Naive B cell (primary cell): Measurements from ENCODE around the gene HMGN1. TPM values are rescaled to one million over a fixed set of nuclear protein-coding genes. Genes with fewer than 3 reads are reported as not detected.

Source experiments
- ATAC-seq, 2 donors: fragments of 150-1000 bp; cut with Tn5 transposase; 2 replicates each; pipeline ENCODE4 v1.10.0; 2021; ENCODE audit warnings: low read depth in 2 of 2, mild to moderate bottlenecking in 2 of 2, moderate library complexity in 2 of 2
- DNase-seq: peaks from one replicate; pipeline ENCODE4 v3.0.0; 2022
- H3K27ac Mint-ChIP-seq, 6 donors: one replicate each; pipeline ENCODE4 v1.8.0; 2020 to 2022; ENCODE audit warnings: mild to moderate bottlenecking in 6 of 6, mixed read lengths in 6 of 6, moderate library complexity in 5 of 6, inconsistent platforms in 2 of 6
- H3K27me3 Mint-ChIP-seq, 3 donors: one replicate each; pipeline ENCODE4 v1.8.0; 2021 to 2022; ENCODE audit warnings: mixed read lengths in 3 of 3, mild to moderate bottlenecking in 1 of 3
- H3K36me3 Mint-ChIP-seq, 2 donors: one replicate each; pipeline ENCODE4 v1.8.0; 2020 to 2022; ENCODE audit warnings: mixed read lengths in 2 of 2, inconsistent platforms in 1 of 2, mild to moderate bottlenecking in 1 of 2
- H3K4me1 Mint-ChIP-seq, 3 donors: one replicate each; pipeline ENCODE4 v1.8.0; 2020 to 2022; ENCODE audit warnings: mixed read lengths in 3 of 3, inconsistent platforms in 1 of 3, mild to moderate bottlenecking in 1 of 3, moderate library complexity in 1 of 3
- H3K4me3 Mint-ChIP-seq, 8 donors: one replicate each; pipeline ENCODE4 v1.8.0; 2020 to 2022; ENCODE audit warnings: mild to moderate bottlenecking in 8 of 8, mixed read lengths in 8 of 8, moderate library complexity in 8 of 8, inconsistent platforms in 2 of 8
- H3K9me3 Mint-ChIP-seq, 7 donors: one replicate each; pipeline ENCODE4 v1.8.0; 2020 to 2022; ENCODE audit warnings: mixed read lengths in 7 of 7, mild to moderate bottlenecking in 5 of 7, inconsistent platforms in 2 of 7, moderate library complexity in 1 of 7
- polyA plus RNA-seq, 6 donors: library from polyadenylated mRNA; unstranded; fragments of 300-500 nt; fragmentation: Illumina TruSeq; gene quantifications; one replicate each; pipeline ENCODE4 v1.2.3, GENCODE V29; 2021; ENCODE audit warnings: low read depth in 6 of 6

Gene HMGN1
- polyA plus RNA-seq, 6 donors from 2014 or later, result 259 to 458 (median 306) TPM

GRCh38 chr21:39362733-39363132 lies 13.8 kb upstream of the HMGN1 start:
- Mint-ChIP-seq H3K4me1 (peaks cover 0 to 3% (median 0%) of the 10 kb centered on the region in 3 donors), H3K27ac (no peak overlapping the region), H3K27me3 (peaks cover 22 to 36% (median 30%) of the 10 kb centered on the region in 3 donors), H3K4me3 (no peak overlapping the region), H3K9me3 (peaks cover 0 to 7% (median 0%) of the 10 kb centered on the region in 7 donors), H3K36me3 (peaks cover 0 to 9% of the 10 kb centered on the region in 2 donors)
- DNase-seq, result no peak
- no peak for ATAC-seq

GRCh38 chr21:39359382-39359781 lies 10.5 kb upstream of the HMGN1 start:
- Mint-ChIP-seq H3K4me3 (no peak overlapping the region), H3K4me1 (peaks cover 0 to 3% (median 0%) of the 10 kb centered on the region in 3 donors), H3K27ac (no peak overlapping the region), H3K36me3 (peaks cover 0 to 9% of the 10 kb centered on the region in 2 donors), H3K27me3 (peaks cover 32 to 49% (median 38%) of the 10 kb centered on the region in 3 donors), H3K9me3 (peaks cover 0 to 2% (median 0%) of the 10 kb centered on the region in 7 donors)
- no peak for ATAC-seq
- DNase-seq, result no peak

- no peak for ATAC-seq
- H3K9me3 Mint-ChIP-seq, result peaks cover 0 to 2% (median 0%) of the 10 kb centered on the region in 7 donors
- no peak overlapping the region for H3K27ac Mint-ChIP-seq
- no peak for DNase-seq
- peaks cover 3 to 12% (median 10%) of the 10 kb centered on the region in 3 donors for H3K4me1 Mint-ChIP-seq
- H3K36me3 Mint-ChIP-seq, result no peaks in the 10 kb centered on the region
- peaks cover 12 to 30% (median 24%) of the 10 kb centered on the region in 3 donors for H3K27me3 Mint-ChIP-seq
- H3K4me3 Mint-ChIP-seq, result peak overlapping the region in 1 of 8 donors; percentile 14
Observed at GRCh38 chr21:39353295-39353694, 4.4 kb upstream of the HMGN1 start.

- H3K4me1 Mint-ChIP-seq, result peaks cover 21 to 36% (median 34%) of the 10 kb centered on the region in 3 donors
- H3K27me3 Mint-ChIP-seq, result peaks cover 11 to 19% (median 16%) of the 10 kb centered on the region in 3 donors
- peak overlapping the region in 4 of 6 donors; percentile 93 to 99 (median 99) for H3K27ac Mint-ChIP-seq
- peaks cover 0 to 2% (median 0%) of the 10 kb centered on the region in 7 donors for H3K9me3 Mint-ChIP-seq
- ATAC-seq (no peak), DNase-seq (no peak)
- peaks cover 5 to 10% of the 10 kb centered on the region in 2 donors for H3K36me3 Mint-ChIP-seq
- peak overlapping the region; percentile 87 to 99 (median 96) for H3K4me3 Mint-ChIP-seq
Observed at GRCh38 chr21:39350094-39351005, 1.5 kb upstream of the HMGN1 start.

GRCh38 chr21:39349211-39350093 lies 564 bp upstream of the HMGN1 start:
- ATAC-seq, result peak; percentile 82 to 83
- Mint-ChIP-seq H3K4me1 (peaks cover 26 to 41% (median 41%) of the 10 kb centered on the region in 3 donors), H3K27me3 (peaks cover 4 to 11% (median 7%) of the 10 kb centered on the region in 3 donors), H3K27ac (peak overlapping the region; percentile 93 to 99 (median 98)), H3K36me3 (peaks cover 12% of the 10 kb centered on the region in 2 donors), H3K4me3 (peak overlapping the region; percentile 87 to 99 (median 96)), H3K9me3 (peaks cover 0 to 2% (median 0%) of the 10 kb centered on the region in 7 donors)
- DNase-seq, result peak; percentile 97

GRCh38 chr21:39348040-39348354 lies 891 bp downstream of the HMGN1 start:
- ATAC-seq, result peak; percentile 0 to 2
- Mint-ChIP-seq H3K4me3 (peak overlapping the region; percentile 87 to 96 (median 94)), H3K27ac (peak overlapping the region; percentile 71 to 97 (median 94)), H3K27me3 (peaks cover 0 to 5% (median 4%) of the 10 kb centered on the region in 3 donors), H3K36me3 (peaks cover 12 to 19% of the 10 kb centered on the region in 2 donors), H3K9me3 (peaks cover 0 to 2% (median 0%) of the 10 kb centered on the region in 7 donors), H3K4me1 (peaks cover 26 to 44% (median 41%) of the 10 kb centered on the region in 3 donors)
- no peak for DNase-seq

GRCh38 chr21:39347537-39347936 lies 1.4 kb downstream of the HMGN1 start:
- Mint-ChIP-seq H3K27ac (peak overlapping the region in 5 of 6 donors; percentile 90 to 97 (median 94)), H3K36me3 (peaks cover 12 to 21% of the 10 kb centered on the region in 2 donors), H3K4me1 (peaks cover 26 to 44% (median 41%) of the 10 kb centered on the region in 3 donors), H3K9me3 (peaks cover 0 to 2% (median 0%) of the 10 kb centered on the region in 7 donors), H3K27me3 (peaks cover 0 to 4% (median under 1%) of the 10 kb centered on the region in 3 donors), H3K4me3 (peak overlapping the region; percentile 87 to 96 (median 94))
- no peak for ATAC-seq
- no peak for DNase-seq

GRCh38 chr21:39346671-39347331 lies 2.1 kb downstream of the HMGN1 start:
- peaks cover 12 to 21% of the 10 kb centered on the region in 2 donors for H3K36me3 Mint-ChIP-seq
- ATAC-seq (no peak), DNase-seq (no peak)
- peaks cover 0 to 4% (median 0%) of the 10 kb centered on the region in 3 donors for H3K27me3 Mint-ChIP-seq
- peak overlapping the region; percentile 50 to 82 (median 65) for H3K4me3 Mint-ChIP-seq
- peak overlapping the region in 2 of 6 donors; percentile 55 to 83 for H3K27ac Mint-ChIP-seq
- peaks cover 0 to 2% (median 0%) of the 10 kb centered on the region in 7 donors for H3K9me3 Mint-ChIP-seq
- peaks cover 26 to 44% (median 41%) of the 10 kb centered on the region in 3 donors for H3K4me1 Mint-ChIP-seq

GRCh38 chr21:39346206-39346605 lies 2.7 kb downstream of the HMGN1 start:
- no peak for ATAC-seq
- peaks cover 26 to 44% (median 41%) of the 10 kb centered on the region in 3 donors for H3K4me1 Mint-ChIP-seq

GRCh38 chr21:39345440-39345839 lies 3.4 kb downstream of the HMGN1 start:
- Mint-ChIP-seq H3K27ac (peak overlapping the region in 2 of 6 donors; percentile 46 to 49), H3K4me3 (peak overlapping the region in 1 of 8 donors; percentile 82), H3K36me3 (peaks cover 12 to 21% of the 10 kb centered on the region in 2 donors), H3K9me3 (no peaks in the 10 kb centered on the region), H3K27me3 (no peaks in the 10 kb centered on the region), H3K4me1 (peaks cover 26 to 42% (median 41%) of the 10 kb centered on the region in 3 donors)
- DNase-seq (no peak), ATAC-seq (no peak)

More at GRCh38 chr21:39346206-39346605, 2.7 kb downstream of the HMGN1 start:
- DNase-seq, result no peak
- H3K27ac Mint-ChIP-seq, result peak overlapping the region in 3 of 6 donors; percentile 0 to 46 (median 19)
- peak overlapping the region in 5 of 8 donors; percentile 56 to 82 (median 68) for H3K4me3 Mint-ChIP-seq
- H3K27me3 Mint-ChIP-seq, result peaks cover 0 to 2% (median 0%) of the 10 kb centered on the region in 3 donors
- H3K9me3 Mint-ChIP-seq, result peaks cover 0 to 2% (median 0%) of the 10 kb centered on the region in 7 donors
- peaks cover 12 to 21% of the 10 kb centered on the region in 2 donors for H3K36me3 Mint-ChIP-seq

GRCh38 chr21:39344848-39345247 lies 4.0 kb downstream of the HMGN1 start:
- ATAC-seq (no peak), DNase-seq (no peak)
- H3K4me1 Mint-ChIP-seq, result peaks cover 26 to 37% (median 36%) of the 10 kb centered on the region in 3 donors
- no peaks in the 10 kb centered on the region for H3K27me3 Mint-ChIP-seq
- no peak overlapping the region for H3K4me3 Mint-ChIP-seq
- H3K9me3 Mint-ChIP-seq, result no peaks in the 10 kb centered on the region
- peak overlapping the region in 4 of 6 donors; percentile 1 to 63 (median 48) for H3K27ac Mint-ChIP-seq
- peaks cover 12 to 21% of the 10 kb centered on the region in 2 donors for H3K36me3 Mint-ChIP-seq

- Mint-ChIP-seq H3K4me1 (peaks cover 14 to 18% (median 17%) of the 10 kb centered on the region in 3 donors), H3K36me3 (peaks cover 9 to 21% of the 10 kb centered on the region in 2 donors), H3K27me3 (no peaks in the 10 kb centered on the region), H3K9me3 (no peaks in the 10 kb centered on the region), H3K4me3 (no peak overlapping the region), H3K27ac (no peak overlapping the region)
- no peak for DNase-seq
- no peak for ATAC-seq
Observed at GRCh38 chr21:39341249-39341923, 7.5 kb downstream of the HMGN1 start.
